ENCODE data around the gene LGALS13.

- TF ChIP-seq CTCF (IDR thresholded peaks at IDR 0.05; ENCODE audit: insufficient read depth, low read depth, low read length) (no peak), EZH2 (IDR thresholded peaks at IDR 0.05; ENCODE audit: insufficient read depth, low read length) (no peak)
Observed at GRCh38 chr19:39592381-39592780, 9.9 kb upstream of the LGALS13 start.
